GM18519 (cell line): ENCODE measurements around the gene TNNC2.
"Not testable (repeated sequence)": the region's sequence is repeated elsewhere in the genome, so short reads cannot be mapped to it uniquely, and the experiment has no call there.

Experiments used
- ATAC-seq: cut with Tn5 transposase; IDR thresholded peaks from one replicate; pipeline ENCODE4 v1.9.1; 2021; ENCODE audit warnings: mild to moderate bottlenecking, moderate library complexity; ENCODE audit not compliant: unreplicated experiment, low FRiP score

Gene TNNC2

DNA sequence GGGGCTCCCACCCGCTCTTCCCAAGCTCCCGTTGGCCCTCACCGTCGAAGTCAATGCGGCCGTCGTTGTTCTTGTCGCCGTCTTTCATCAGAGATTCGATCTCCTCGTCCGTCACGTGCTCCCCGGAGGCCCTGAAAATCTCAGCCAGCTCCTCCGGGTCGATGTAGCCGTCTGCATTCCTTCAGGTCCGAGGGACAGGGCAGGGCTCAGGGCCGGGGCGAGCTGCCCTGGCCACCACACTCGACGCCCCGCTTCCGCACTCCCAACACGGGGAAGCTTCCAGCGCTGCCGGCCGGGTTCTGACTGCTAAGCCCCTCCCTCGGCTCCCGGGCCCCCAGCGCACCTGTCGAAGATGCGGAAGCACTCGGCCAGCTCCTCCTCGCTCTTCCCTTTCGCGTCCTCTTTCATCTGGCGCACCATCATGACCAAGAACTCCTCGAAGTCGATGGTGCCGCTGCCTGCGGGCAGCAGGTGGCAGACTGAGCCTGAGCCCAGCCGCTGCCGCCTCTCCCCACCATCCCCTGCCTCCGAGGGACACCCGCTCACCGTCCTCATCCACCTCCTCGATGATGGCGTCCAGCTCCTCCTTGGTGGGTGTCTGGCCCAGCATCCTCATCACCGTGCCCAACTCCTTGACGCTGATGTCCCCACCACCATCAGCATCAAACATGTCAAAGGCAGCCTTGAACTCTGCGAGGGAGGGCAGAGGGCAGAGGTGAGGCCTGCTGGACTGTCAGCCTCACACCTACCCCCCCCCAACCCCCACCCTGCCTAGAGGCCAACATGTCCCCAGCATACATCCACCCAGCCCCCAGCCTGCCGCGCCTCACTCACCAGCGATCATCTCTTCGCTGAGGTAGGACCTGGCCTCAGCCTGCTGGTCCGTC is 2.9 kb downstream of the TNNC2 start:
- ATAC-seq, result no peak

DNA sequence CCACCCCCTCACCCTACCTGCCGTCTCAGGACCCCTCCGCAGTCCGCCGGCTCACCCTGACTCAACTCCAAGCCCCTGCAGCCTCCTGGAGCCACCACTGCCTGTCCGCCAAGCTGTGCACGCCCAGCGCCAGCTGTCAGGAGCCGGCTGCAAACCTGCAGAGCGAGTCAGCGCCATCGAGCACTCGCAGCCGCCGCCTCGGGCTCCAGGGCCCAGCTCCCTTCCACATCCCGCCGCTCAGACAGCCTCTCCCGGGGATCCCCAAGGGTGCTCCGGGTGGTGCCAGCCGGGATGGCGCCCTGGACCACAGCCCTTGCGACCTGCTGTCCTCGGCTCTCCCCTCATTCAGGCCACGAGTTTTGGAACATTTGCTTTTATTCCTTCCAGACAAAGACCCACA is 4.3 kb downstream of the TNNC2 start:
- ATAC-seq, result no peak

DNA sequence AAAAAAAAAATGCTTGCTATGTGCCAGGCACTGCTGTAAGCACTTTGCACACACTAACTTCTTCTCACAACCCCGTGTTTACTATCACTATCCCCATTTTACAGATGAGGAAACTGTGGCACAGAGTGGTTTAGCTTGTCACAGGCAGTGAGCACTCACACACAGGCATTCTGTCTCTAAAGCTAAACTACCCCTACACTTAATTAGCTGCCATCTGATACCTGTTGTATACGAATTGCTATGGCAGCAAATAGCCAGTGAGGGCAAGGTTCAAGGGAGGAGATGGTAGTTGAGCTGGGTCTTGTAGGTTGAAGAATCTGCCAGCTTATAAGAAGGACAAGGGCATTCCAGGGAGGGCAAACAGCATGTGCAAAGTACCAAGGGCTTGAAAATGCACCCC is 5.2 kb downstream of the TNNC2 start:
- no peak for ATAC-seq

GRCh38 chr20:45819466-45819865 is 7.6 kb downstream of the TNNC2 start:
- ATAC-seq, result no peak

- no peak for ATAC-seq
Observed at GRCh38 chr20:45818239-45818638, 8.9 kb downstream of the TNNC2 start.

GRCh38 chr20:45817376-45818194 is 9.5 kb downstream of the TNNC2 start:
- no peak for ATAC-seq

GRCh38 chr20:45816951-45817350 is 10.2 kb downstream of the TNNC2 start:
- ATAC-seq, result no peak

GRCh38 chr20:45814314-45814713 is 12.8 kb downstream of the TNNC2 start:
- ATAC-seq, result no peak

DNA sequence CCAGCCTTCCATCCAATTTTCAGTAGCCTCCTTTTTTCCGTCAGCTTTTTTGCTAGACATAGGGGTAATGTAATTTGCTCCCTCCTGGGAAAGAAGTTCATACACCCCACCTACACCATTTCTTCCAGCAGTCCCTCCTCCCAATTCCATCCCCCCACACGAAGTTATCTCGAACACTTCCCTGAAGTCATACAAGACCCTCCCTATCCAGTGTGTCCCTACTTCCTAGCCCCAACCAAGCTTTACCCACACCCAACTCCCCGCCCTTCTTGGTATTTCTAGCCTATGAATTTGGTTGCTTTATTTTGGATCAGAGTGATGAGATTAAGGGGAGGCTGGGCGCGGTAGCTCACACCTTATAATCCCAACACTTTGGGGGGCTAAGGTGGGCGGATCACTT is 13.6 kb downstream of the TNNC2 start:
- ATAC-seq, result no peak

DNA sequence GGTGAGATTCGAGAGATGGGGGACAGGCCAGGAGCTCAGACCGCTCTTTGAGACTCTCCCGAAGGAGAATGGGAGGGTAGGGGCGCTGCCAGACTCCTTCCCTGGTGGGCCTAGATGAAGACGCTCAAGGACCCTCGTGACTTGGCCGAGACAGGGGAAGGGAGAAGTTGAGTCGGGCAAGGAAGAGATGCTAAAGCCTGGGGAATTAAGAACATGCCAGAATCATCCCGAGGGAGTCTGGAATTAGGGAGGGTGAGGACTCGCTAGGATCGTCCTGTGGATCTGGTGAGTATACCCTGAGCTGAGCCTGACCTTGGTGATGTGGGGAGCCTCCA is 14.1 kb downstream of the TNNC2 start:
- ATAC-seq, result no peak

DNA sequence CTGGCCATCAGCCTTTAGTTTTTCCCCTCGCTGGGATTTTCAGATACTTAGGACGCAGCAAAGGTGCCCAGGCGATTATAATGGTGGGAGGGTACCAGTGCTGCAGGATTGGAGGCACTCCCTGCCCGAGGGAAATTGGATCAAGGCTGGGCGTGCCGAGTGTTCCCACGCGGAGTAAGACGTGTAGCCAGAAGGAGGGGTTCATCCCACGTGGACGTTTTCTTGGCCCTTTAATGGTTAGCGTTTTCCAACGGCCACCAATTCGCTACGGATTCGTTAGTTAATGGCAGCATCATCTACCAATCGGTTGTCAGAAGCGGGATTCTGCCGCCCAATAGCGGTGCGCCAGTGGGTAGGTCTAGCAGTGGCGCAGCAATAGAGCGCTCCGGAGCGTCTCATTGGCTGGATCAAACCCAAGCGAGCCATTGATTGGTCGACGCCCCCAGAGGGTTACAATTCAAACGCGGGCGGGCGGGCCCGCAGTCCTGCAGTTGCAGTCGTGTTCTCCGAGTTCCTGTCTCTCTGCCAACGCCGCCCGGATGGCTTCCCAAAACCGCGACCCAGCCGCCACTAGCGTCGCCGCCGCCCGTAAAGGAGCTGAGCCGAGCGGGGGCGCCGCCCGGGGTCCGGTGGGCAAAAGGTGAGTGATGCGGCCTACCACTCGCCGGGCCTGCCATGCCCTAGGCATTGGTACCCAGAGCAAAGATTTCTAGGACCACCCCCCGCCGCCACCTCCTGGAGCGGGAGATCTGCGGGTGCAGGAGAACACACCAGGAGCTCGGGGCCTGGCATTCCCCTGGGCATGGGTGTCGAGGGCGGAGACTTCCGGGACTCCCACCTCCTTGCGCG is 14.7 kb downstream of the TNNC2 start, which contains the start of gene UBE2C:
Gene UBE2C (plus strand): TSS at position 488 of the 849 bp plus-strand sequence. CDS start 52 bp downstream, at position 540.
- ATAC-seq, result peak; percentile 98

GRCh38 chr20:45810191-45810970 is 16.7 kb downstream of the TNNC2 start:
- ATAC-seq, result no peak

DNA sequence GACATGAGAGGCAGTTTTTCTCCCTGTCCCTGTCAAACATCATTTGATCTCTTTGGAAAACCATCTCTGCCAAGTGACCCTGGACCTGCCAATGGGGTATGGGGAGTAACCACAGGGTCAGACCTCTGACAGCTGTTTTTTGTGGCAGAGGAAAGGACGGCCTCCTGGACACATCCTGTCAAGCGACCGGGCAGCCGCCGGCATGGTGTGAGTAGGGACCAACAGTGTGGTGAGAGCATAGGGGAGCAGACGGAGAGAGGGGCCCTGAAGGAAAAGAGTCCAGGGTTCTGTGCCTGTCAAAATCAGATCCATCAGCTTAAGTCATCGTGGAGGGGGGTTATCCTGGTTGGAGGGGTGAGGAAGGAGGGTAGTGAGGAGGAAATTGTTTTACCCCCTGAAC is 25.3 kb downstream of the TNNC2 start:
- ATAC-seq, result no peak

GRCh38 chr20:45798935-45799642 is 28.0 kb downstream of the TNNC2 start:
- no peak for ATAC-seq

DNA sequence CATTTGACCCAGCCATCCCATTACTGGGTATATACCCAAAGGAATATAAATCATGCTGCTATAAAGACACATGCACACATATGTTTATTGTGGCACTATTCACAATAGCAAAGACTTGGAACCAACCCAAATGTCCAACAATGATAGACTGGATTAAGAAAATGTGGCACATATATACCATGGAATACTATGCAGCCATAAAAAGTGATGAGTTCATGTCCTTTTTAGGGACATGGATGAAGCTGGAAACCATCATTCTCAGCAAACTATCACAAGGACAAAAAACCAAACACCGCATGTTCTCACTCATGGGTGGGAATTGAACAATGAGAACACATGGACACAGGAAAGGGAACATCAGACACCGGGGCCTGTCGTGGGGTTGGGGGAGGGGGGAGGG is 29.2 kb downstream of the TNNC2 start:
- ATAC-seq, result not testable (repeated sequence)

- not testable (repeated sequence) for ATAC-seq
Observed at GRCh38 chr20:45797510-45797909, 29.6 kb downstream of the TNNC2 start.

DNA sequence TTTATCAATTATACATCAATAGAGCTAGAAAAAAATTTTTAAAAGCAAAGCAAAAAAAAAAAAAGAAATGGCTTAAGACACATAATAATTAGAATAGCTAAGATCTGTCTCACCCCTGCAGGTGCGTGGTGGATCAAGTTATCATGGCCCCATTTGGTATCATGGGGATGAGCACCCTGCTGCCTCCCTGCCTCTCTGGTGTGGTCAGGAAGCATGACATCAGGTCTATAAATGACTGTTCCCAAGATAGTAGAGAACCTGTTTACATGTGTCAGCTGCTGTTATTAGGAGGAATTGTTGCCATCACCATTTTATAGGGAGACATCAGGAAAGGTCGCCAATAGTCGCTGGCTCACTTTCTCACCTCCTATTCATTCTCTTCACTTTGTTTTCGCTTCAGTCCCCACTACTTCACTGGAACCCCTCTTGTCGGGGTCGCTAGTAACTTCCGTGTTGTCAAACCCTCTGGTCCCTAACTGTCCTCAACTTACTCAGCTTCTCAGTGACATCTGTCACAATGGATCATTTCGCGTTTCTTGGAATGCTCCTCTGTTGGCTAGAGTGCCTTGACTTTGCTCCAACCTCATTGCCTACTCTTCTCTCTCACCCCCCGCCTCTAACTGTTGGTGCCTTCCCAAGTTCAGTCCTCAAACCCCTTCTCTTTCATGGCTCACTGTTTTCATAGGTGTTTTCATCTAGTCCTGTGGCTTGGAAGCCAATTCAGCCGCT is 30.6 kb downstream of the TNNC2 start:
- no peak for ATAC-seq

- no peak for ATAC-seq
Observed at GRCh38 chr20:45792317-45793118, 34.6 kb downstream of the TNNC2 start.
